ENCODE data around the gene NEUROD2. TPM values are rescaled to one million over a fixed set of nuclear protein-coding genes. Genes with fewer than 3 reads are reported as not detected.

Gene NEUROD2
- total and polyA plus RNA-seq, 2 of the 13 experiments (the other 11 are each of a cell fraction or from before 2014, with no cell fraction given), result not detected

GRCh38 chr17:39591958-39592954 lies 15.5 kb downstream of the NEUROD2 start (continued):
- TF ChIP-seq MXD4 (CRISPR knock-in tag; IDR thresholded peaks at IDR 0.05) (peak; percentile 63; the same call in 1 of the 2 replicates), SYNCRIP (IDR thresholded peaks at IDR 0.05; ENCODE audit: insufficient read depth, low read depth, low read length) (no peak), BATF2 (CRISPR knock-in tag; IDR thresholded peaks at IDR 0.05) (no peak), ZNF609 (CRISPR knock-in tag; IDR thresholded peaks at IDR 0.05; ENCODE audit: borderline replicate concordance) (no peak; the same call in 1 of the 2 replicates), ZNF563 (CRISPR knock-in tag; IDR thresholded peaks at IDR 0.05) (no peak), ELF1 (CRISPR knock-in tag; IDR thresholded peaks at IDR 0.05) (0 out of 2 replicates have a peak, but pooled peaks have one; percentile 42), PPARG (CRISPR knock-in tag; conservative IDR thresholded peaks at IDR 0.05) (0 out of 2 replicates have a peak, but pooled peaks have one; percentile 49), ZNF142 (CRISPR knock-in tag; IDR thresholded peaks at IDR 0.05) (peak; percentile 77; the same call in 1 of the 2 replicates), POGZ (CRISPR knock-in tag; IDR thresholded peaks at IDR 0.05) (no peak), GABPA (IDR thresholded peaks at IDR 0.05; ENCODE audit: low read depth, low read length) (0 out of 2 replicates have a peak, but pooled peaks have one; percentile 5), GABPA (CRISPR knock-in tag; IDR thresholded peaks at IDR 0.05; ENCODE audit: low read depth) (no peak), KLF16 (CRISPR knock-in tag; IDR thresholded peaks at IDR 0.05) (peak in 1 of 2 experiments; percentile 79; a peak in 2 of 4 replicates), ELF3 (CRISPR knock-in tag; IDR thresholded peaks at IDR 0.05) (peak; percentile 83), REL (CRISPR knock-in tag; conservative IDR thresholded peaks at IDR 0.05) (0 out of 2 replicates have a peak, but pooled peaks have one; percentile 36), LBX2 (CRISPR knock-in tag; IDR thresholded peaks at IDR 0.05; ENCODE audit: borderline replicate concordance) (0 out of 2 replicates have a peak, but pooled peaks have one; percentile 20), CAMTA2 (CRISPR knock-in tag; IDR thresholded peaks at IDR 0.05; ENCODE audit: borderline replicate concordance) (no peak)

Data from HepG2 (cell line).